Activated CD4-positive, alpha-beta T cell treated with anti-CD3 and anti-CD28 coated beads, Interleukin-2, amount 10 ng/mL, durations not matched to agents 7 days and 5 days (primary cell): ENCODE data around the gene FOXN1. TPM values are rescaled to one million over a fixed set of nuclear protein-coding genes. Genes with fewer than 3 reads are reported as not detected.
A peak's percentile ranks its signal among the peaks of the same experiment; 100 is the strongest.

ENCODE experiments used
- CTCF ChIA-PET: fragments of 350-600 bp; sonication (Branson Sonifier 250); formaldehyde crosslinking; loops from one replicate; lab custom pipeline; 2021; ENCODE audit warnings: antibody characterized with exemption; lab: Charles Lee
- POLR2A ChIA-PET: fragments of 350-600 bp; sonication (Branson Sonifier 250); formaldehyde crosslinking; loops from one replicate; lab custom pipeline; 2021; ENCODE audit warnings: antibody characterized with exemption; lab: Charles Lee
- DNase-seq: peaks from one replicate; pipeline ENCODE4 v3.0.0-alpha.2; 2020
- H3K27ac Mint-ChIP-seq: one replicate; pipeline ENCODE4 v1.8.0; 2021; ENCODE audit warnings: mild to moderate bottlenecking, moderate library complexity, mixed read lengths
- H3K27me3 Mint-ChIP-seq: one replicate; pipeline ENCODE4 v1.8.0; 2021; ENCODE audit warnings: mixed read lengths
- H3K36me3 Mint-ChIP-seq: one replicate; pipeline ENCODE4 v1.8.0; 2021; ENCODE audit warnings: low read depth, mixed read lengths
- H3K4me1 Mint-ChIP-seq: one replicate; pipeline ENCODE4 v1.8.0; 2021; ENCODE audit warnings: mixed read lengths
- H3K4me3 Mint-ChIP-seq: one replicate; pipeline ENCODE4 v1.8.0; 2021; ENCODE audit warnings: mild to moderate bottlenecking, moderate library complexity, mixed read lengths
- H3K9me3 Mint-ChIP-seq: one replicate; pipeline ENCODE4 v1.8.0; 2021; ENCODE audit warnings: mixed read lengths
- total RNA-seq, 2 experiments: library from RNA; stranded (reverse); gene quantifications; one replicate each; pipeline ENCODE4 v1.2.3, GENCODE V29; 2021

FOXN1 gene
- total RNA-seq, 2 experiments from 2014 or later: not detected

DNA sequence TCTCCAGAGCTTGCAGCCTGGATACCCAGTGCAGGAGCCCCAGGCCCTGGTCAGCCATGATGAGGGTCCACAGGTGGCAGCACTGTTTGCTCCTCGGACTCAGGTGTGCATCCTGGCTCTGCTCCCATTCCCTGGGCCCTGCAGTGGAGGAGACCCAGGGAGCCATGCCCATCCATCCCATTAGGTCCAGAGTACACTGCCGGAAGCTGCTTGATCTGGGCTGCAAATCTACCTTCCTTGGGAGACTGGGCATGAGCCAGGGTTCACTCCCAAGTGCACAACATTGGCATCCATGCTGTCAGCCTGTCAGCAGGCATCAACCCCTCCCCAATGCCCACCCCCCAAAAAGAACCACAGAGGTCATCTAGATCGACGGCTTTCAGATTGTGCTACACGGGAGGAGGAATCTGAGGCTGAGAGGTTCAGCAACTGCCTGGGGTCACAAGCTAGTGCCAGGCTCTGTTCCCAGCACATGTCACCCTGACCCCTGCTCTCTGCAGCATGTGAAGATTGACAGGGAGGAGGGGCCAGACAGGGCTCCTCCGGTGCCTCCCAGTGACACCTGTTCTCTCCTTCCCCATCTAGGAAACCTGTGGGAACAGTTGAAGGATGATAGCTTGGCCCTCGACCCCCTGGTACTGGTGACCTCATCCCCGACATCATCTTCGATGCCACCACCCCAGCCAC, 30.5 kb downstream of the FOXN1 start:
- H3K27me3 Mint-ChIP-seq: peaks cover under 1% of the 10 kb centered on the region
- DNase-seq: no peak
- H3K9me3 Mint-ChIP-seq: no peaks in the 10 kb centered on the region
- no peak overlapping the region for H3K27ac Mint-ChIP-seq
- no peaks in the 10 kb centered on the region for H3K4me1 Mint-ChIP-seq
- ChIA-PET POLR2A (no interaction called here), CTCF (interaction anchor here (1.3 to 2.3 kb wide), 4 partner anchors 12 to 120 kb away, joined by 3 to 6 read pairs (median 4); no protein-coding TSS in a partner anchor)
- H3K4me3 Mint-ChIP-seq: no peak overlapping the region
- H3K36me3 Mint-ChIP-seq: no peaks in the 10 kb centered on the region

DNA sequence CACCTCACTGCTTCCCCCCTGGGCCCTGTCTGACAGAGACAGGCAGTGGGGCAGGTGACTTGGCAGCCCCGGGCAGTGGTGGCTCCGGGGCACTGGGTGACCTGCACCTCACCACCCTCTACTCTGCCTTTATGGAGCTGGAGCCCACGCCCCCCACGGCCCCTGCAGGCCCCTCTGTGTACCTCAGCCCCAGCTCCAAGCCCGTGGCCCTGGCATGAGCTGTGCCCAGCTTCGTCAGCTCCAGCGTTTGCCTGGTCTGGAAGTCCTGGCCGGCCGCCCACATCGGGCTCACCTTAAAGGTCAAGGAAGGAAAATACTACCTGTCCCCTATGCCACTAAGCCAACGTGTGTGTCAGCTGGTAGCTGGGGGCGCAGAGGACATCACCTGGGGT, 31.1 kb downstream of the FOXN1 start:
- ChIA-PET CTCF (interaction anchor here (1.3 to 2.3 kb wide), 4 partner anchors 11 to 42 kb away, joined by 3 to 6 read pairs (median 4); no protein-coding TSS in a partner anchor), POLR2A (no interaction called here)
- Mint-ChIP-seq H3K36me3 (no peaks in the 10 kb centered on the region), H3K4me1 (no peaks in the 10 kb centered on the region), H3K9me3 (no peaks in the 10 kb centered on the region), H3K27ac (no peak overlapping the region), H3K27me3 (no peaks in the 10 kb centered on the region), H3K4me3 (no peak overlapping the region)
- no peak for DNase-seq

DNA sequence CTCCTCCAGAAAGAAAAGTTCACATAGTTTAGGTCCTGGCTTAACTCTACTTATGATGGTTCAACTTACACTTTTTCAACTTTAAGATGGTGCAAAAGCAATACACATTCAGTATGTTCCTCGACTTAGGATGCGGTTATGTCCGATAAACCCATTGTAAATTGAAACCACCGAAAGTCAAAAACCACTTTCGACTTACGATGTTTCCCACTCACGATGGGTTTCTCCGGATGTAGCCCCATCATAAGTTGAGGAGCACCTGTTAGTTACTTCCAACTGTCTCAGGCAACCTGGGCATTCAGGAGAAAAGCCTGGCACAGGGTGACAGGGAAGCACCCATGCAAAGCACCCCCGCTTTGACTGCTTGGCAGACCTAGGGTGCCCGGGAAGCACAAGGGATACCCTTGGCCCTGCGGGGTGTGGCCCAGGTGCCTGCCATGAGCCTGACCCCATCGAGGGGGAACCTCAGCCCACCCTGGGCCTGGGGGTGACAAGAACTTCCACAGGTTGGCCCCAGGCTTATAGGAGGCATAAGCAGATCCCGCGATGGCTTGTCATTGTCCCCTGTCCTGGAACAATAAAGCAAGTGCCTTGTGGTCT, 32.2 kb downstream of the FOXN1 start:
- Mint-ChIP-seq H3K36me3 (no peaks in the 10 kb centered on the region), H3K4me3 (no peak overlapping the region), H3K9me3 (no peaks in the 10 kb centered on the region), H3K27ac (no peak overlapping the region), H3K4me1 (no peaks in the 10 kb centered on the region), H3K27me3 (no peaks in the 10 kb centered on the region)
- POLR2A ChIA-PET: no interaction called here
- no peak for DNase-seq
- CTCF ChIA-PET: interaction anchor here (0.7 to 2.3 kb wide), 3 partner anchors 11 to 655 kb away, joined by 3 to 6 read pairs (median 3); no protein-coding TSS in a partner anchor

- ChIA-PET POLR2A (interaction anchor here (0.6 kb wide), 1 partner anchor 148 kb away, joined by 4 read pairs; no protein-coding TSS in a partner anchor), CTCF (interaction anchor here (0.7 to 1.4 kb wide), 4 partner anchors 9 to 1085 kb away, joined by 3 to 5 read pairs (median 4); no protein-coding TSS in a partner anchor)
- Mint-ChIP-seq H3K4me1 (no peaks in the 10 kb centered on the region), H3K27me3 (no peaks in the 10 kb centered on the region), H3K27ac (no peak overlapping the region), H3K9me3 (no peaks in the 10 kb centered on the region), H3K4me3 (no peak overlapping the region), H3K36me3 (no peaks in the 10 kb centered on the region)
- no peak for DNase-seq
These were observed 34.1 kb downstream of the FOXN1 start for GRCh38 chr17:28540231-28540630.

- DNase-seq: no peak
- ChIA-PET POLR2A (no interaction called here), CTCF (no interaction called here)
- H3K4me1 Mint-ChIP-seq: no peaks in the 10 kb centered on the region
- no peak overlapping the region for H3K4me3 Mint-ChIP-seq
- H3K27ac Mint-ChIP-seq: no peak overlapping the region
- no peaks in the 10 kb centered on the region for H3K36me3 Mint-ChIP-seq
- H3K27me3 Mint-ChIP-seq: no peaks in the 10 kb centered on the region
- H3K9me3 Mint-ChIP-seq: no peaks in the 10 kb centered on the region
These were observed 35.3 kb downstream of the FOXN1 start for GRCh38 chr17:28541439-28541838.

- H3K4me1 Mint-ChIP-seq: peaks cover 20% of the 10 kb centered on the region
- H3K27me3 Mint-ChIP-seq: no peaks in the 10 kb centered on the region
- no peak for DNase-seq
- H3K9me3 Mint-ChIP-seq: no peaks in the 10 kb centered on the region
- no peak overlapping the region for H3K27ac Mint-ChIP-seq
- ChIA-PET POLR2A (no interaction called here), CTCF (interaction anchor here (1.9 kb wide), 1 partner anchor 128 kb away, joined by 5 read pairs; no protein-coding TSS in a partner anchor)
- H3K4me3 Mint-ChIP-seq: no peak overlapping the region
- peaks cover 6% of the 10 kb centered on the region for H3K36me3 Mint-ChIP-seq
These were observed 38.4 kb downstream of the FOXN1 start for GRCh38 chr17:28544402-28545140.

GRCh38 chr17:28545141-28545503, 39.0 kb downstream of the FOXN1 start:
- H3K27me3 Mint-ChIP-seq: no peaks in the 10 kb centered on the region
- peaks cover 6% of the 10 kb centered on the region for H3K36me3 Mint-ChIP-seq
- peaks cover 26% of the 10 kb centered on the region for H3K4me1 Mint-ChIP-seq
- H3K27ac Mint-ChIP-seq: no peak overlapping the region
- H3K4me3 Mint-ChIP-seq: no peak overlapping the region
- H3K9me3 Mint-ChIP-seq: no peaks in the 10 kb centered on the region
- DNase-seq: no peak
- POLR2A ChIA-PET: no interaction called here
- CTCF ChIA-PET: no interaction called here

GRCh38 chr17:28545787-28546415, 39.8 kb downstream of the FOXN1 start:
- Mint-ChIP-seq H3K4me1 (peaks cover 33% of the 10 kb centered on the region), H3K36me3 (peaks cover 6% of the 10 kb centered on the region), H3K27me3 (no peaks in the 10 kb centered on the region), H3K27ac (peak overlapping the region; percentile 2), H3K9me3 (no peaks in the 10 kb centered on the region), H3K4me3 (no peak overlapping the region)
- POLR2A ChIA-PET: no interaction called here
- DNase-seq: no peak
- CTCF ChIA-PET: interaction anchor here (1.1 to 5.0 kb wide), 2 partner anchors 10 to 25 kb away, joined by 3 to 27 read pairs; partner anchors contain the start of gene PIGS

GRCh38 chr17:28547096-28547622, 41.0 kb downstream of the FOXN1 start:
- H3K27me3 Mint-ChIP-seq: no peaks in the 10 kb centered on the region
- no peak for DNase-seq
- H3K9me3 Mint-ChIP-seq: no peaks in the 10 kb centered on the region
- H3K27ac Mint-ChIP-seq: peak overlapping the region; percentile 91
- CTCF ChIA-PET: interaction anchor here (0.8 to 5.0 kb wide), 8 partner anchors 12 to 130 kb away, joined by 3 to 27 read pairs (median 3); partner anchors contain the start of gene PIGS
- H3K36me3 Mint-ChIP-seq: peaks cover 6% of the 10 kb centered on the region
- POLR2A ChIA-PET: interaction anchor here (0.7 kb wide), 1 partner anchor 142 kb away, joined by 3 read pairs; no protein-coding TSS in a partner anchor
- H3K4me3 Mint-ChIP-seq: peak overlapping the region; percentile 67
- H3K4me1 Mint-ChIP-seq: peaks cover 44% of the 10 kb centered on the region

DNA sequence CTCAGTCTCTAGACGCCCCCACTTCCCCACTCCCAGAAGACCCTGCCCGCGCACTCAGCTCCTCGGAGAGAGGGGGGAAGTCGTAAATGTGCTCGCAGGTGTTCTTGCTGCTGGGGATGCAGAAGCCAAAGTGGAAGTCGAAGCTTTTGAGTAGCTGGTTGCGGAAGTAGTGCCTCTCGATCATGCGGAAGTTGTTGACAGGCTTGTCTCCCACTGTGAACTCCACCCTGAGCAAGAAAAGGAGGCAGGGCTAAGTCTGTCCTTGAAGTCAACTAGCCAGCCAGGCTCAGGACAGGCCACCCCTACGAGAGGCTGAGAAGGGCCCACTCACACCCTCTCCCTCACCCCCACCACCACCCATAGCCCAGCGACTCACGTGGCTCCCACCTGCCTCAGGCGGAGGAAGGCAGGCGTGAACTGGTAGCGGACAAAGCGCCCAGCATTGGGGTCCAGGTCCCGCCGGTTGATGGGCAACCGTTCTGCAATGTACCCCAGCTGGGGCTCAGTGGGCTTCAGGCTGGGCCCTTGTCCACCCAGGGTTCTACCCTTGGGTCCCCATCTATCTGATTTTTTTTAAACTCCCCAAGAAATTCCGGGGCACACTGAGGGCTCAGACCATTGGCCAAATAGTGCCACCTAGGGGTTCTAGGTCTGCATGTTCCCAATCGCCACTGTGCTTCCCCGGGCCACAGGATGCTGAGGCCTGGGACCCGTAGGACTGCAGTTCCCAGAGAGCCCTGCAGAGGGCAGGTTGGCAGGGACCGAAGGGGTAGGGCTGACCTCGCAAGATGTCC, 41.7 kb downstream of the FOXN1 start:
- H3K27ac Mint-ChIP-seq: peak overlapping the region; percentile 91
- H3K4me3 Mint-ChIP-seq: peak overlapping the region; percentile 67
- peaks cover 6% of the 10 kb centered on the region for H3K36me3 Mint-ChIP-seq
- H3K27me3 Mint-ChIP-seq: no peaks in the 10 kb centered on the region
- peaks cover 46% of the 10 kb centered on the region for H3K4me1 Mint-ChIP-seq
- POLR2A ChIA-PET: no interaction called here
- H3K9me3 Mint-ChIP-seq: no peaks in the 10 kb centered on the region
- DNase-seq: peak; percentile 62
- CTCF ChIA-PET: interaction anchor here (0.6 to 5.0 kb wide), 11 partner anchors 9 to 203 kb away, joined by 3 to 27 read pairs (median 3); partner anchors contain the start of gene PIGS

DNA sequence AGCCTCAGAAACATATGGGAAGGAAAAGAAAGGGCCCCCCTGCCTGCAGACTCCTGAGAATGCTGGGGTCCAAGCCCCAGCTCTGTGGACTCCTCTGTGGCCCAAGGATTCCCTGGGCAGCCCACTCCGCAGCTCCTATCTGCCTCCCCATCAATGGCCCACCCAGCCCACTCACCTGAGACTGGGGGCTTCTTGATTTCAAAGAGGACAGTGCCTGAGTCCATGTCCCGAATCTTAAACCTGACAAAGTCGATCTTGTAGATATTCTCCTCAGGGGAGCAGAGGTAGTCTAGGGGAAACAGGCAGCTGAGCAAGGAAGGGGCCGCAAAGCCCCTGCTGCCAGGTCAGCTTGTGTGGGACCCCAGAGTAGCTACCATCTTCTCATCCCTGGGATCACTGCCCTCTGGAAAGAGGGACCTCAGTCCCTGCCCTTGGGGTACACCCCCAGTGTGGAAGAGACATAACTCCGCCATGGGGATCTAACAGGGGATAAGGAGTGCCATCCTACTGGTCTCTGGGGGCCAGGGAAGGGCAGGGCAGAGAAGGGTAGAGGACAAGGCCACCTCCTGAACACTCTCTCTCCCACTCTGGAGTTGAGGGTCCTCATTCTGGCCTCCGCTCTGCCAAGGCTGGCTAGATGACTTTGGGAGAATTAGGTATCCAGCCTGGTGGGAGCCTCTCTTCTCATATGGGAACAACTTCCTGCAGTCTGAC, 42.4 kb downstream of the FOXN1 start:
- peaks cover 10% of the 10 kb centered on the region for H3K36me3 Mint-ChIP-seq
- POLR2A ChIA-PET: interaction anchor here (1.0 kb wide), 1 partner anchor 51 kb away, joined by 3 read pairs; the partner anchor contains the start of gene SPAG5

More for the DNA sequence above, 42.4 kb downstream of the FOXN1 start:
- no peak for DNase-seq
- Mint-ChIP-seq H3K27ac (peak overlapping the region; percentile 91), H3K4me3 (peak overlapping the region; percentile 36), H3K4me1 (peaks cover 51% of the 10 kb centered on the region), H3K9me3 (no peaks in the 10 kb centered on the region), H3K27me3 (no peaks in the 10 kb centered on the region)
- CTCF ChIA-PET: interaction anchor here (0.6 to 5.0 kb wide), 9 partner anchors 9 to 322 kb away, joined by 3 to 27 read pairs (median 4); partner anchors contain the start of gene PIGS
